ENCODE data around the gene FAM174B.

Gene FAM174B

DNA sequence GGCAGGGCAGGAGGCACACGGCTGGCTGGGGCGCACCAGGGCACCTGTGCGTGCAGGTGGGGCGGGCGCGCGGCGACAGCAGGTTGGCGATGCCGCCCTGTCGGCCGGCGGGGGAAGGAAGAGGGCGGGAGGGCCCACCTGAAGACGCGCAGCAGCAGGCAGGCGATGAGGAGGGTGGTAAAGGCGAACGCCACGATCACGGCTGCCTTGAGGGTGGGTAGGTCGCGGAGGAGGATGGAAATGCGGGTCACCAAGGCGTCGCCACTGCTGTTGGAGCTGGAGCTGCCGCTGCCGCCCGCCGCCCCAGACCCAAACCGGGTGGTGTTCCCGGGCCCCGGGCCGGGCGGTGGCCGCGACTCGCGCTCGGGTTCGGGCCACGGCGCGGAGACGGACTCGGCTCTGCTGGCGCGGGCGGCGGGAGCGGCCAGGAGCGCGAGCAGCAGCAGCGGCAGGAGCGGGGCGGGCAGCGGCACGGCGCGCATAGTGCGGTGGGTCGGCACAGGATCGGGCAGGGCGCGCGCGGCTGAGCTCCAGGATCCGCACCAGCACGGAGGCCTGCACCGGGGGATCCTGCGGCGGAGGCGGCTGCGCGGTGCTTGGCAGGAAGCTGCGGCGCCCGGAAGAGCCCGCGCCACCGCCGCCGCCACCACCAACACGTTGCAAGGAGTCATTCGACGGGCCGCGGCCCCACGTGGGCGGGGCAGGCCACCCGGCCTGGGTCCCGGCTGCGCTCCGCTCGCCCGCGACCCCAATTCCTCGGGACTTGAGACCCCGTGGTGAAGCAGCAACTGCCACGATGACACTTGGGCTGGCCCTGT is at the start of gene FAM174B:
Gene FAM174B, minus strand, starts transcription at position 598 of the 818 bp plus-strand sequence.
- peak; percentile 60 for DNase-seq

DNA sequence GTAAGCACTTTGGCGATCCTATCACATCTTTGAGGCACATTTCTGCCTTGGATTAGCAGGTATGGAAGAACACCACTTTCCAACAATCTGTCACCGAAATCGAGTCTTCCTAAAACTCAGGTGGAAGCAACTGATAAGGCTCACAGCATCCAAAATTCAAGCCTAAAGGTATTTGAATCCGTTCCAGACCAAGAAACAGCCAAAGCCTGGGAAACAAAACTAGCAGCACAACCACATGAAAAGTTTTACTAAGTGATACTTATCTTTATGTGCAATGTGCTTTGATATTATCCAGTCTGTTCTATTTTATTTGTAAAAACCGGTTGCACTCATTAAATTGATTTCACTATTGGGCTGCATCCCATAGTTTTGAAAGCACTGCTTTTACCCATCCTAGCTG is 40.5 kb upstream of the FAM174B start:
- DNase-seq = no peak

DNA sequence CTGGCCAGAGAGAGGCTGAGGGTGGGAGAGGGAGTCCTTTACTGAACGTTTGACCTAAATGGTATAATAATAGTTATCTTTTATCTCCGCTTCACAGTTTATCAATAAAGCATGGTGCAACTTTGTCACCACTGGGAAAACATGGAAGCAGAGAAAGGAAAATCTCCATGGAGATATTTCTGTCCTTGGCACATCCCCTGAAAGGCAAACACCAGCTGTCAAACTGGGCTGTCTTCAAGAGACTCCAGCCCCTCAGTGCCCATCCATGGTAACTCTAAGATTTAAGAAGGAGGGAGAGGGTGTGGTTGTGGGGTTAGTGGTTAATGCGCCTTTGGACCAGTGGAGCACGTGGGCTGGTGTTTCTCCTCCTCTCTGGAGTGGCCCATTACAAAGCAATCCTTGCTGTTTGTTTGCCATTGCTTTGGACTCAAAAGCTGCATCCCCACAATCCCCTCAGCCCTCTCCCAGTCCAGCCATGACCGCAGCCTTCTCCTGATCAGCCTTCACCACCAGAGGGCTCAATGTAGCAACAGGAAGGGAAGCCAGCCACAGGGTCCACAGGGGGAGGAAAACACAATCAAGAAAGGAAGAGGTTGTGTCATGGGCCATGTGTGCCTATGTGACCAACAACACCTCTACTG is 38.2 kb upstream of the FAM174B start:
- DNase-seq = peak; percentile 83

DNA sequence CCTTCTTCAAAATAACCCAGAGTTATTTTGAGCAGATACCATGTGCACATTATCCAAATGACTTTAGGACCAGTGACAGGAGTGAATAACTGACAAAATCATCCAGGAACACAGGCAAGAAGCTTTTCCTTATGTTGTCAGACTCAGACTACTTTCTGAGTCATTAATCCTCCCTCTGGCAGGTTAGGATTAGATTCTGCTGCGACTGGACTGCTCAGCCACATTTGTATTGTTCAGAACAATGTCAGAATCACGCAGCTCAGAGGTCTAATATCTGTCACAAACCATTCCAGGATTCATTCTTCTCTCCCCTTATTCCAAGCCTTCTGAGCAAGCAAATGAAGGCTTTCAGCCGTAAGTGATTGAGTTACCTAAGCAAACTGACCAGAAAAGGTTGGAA is 34.8 kb upstream of the FAM174B start:
- peak; percentile 63 for DNase-seq

DNA sequence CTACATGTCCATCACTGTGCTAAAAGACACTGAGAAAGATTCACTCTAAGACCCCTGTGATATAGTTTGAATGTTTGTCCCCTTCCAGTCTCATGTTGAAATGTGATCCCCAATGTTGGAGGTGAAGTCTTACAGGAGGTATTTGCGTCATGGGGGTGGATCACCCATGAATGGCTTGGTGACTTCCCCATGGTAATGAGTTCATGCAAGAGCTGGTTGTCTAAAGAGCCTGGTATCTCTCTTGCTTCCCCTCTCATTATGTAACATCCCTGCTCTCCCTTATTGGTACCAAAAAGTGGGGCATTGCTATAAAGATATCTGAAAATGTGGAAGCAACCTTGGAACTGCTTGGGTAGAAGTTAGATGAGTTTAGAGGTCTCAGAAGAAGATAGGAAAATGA is 32.2 kb upstream of the FAM174B start:
- DNase-seq = no peak

DNA sequence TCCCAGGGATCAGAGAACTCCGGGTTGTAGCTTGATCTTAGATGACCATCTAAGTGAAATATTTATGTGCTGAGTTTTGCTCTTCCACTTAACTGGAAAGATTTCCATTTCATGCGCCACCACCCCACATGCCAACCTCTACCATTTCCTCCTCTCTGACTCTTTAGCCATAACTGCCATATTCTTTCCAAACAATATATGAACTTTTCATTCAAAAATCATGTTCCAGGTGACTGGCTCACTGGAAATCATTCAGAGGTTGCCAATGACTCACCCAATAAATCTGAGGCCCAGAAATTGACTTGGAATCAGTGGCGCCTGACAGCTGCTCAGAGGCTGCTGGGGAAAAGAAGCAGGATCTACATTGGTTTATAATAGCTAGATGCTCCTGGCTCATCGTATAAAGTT is 31.6 kb upstream of the FAM174B start:
- DNase-seq = no peak

DNA sequence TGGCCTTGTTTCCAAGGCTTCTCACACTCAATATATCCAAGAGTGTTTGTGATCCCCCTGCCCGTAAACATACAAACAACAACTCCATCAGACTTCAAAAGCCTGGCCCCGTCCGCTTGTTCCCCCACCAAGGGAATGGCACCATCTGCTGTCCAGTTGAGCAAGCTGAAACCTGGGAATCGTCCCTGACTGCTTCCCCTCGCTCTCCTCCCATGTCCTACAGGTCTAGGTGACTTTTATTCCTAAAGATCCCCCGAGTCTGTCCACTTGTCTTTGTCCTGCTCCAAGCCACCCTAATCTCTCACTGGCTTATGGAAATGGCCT is 27.9 kb upstream of the FAM174B start:
- peak; percentile 72 for DNase-seq

DNA sequence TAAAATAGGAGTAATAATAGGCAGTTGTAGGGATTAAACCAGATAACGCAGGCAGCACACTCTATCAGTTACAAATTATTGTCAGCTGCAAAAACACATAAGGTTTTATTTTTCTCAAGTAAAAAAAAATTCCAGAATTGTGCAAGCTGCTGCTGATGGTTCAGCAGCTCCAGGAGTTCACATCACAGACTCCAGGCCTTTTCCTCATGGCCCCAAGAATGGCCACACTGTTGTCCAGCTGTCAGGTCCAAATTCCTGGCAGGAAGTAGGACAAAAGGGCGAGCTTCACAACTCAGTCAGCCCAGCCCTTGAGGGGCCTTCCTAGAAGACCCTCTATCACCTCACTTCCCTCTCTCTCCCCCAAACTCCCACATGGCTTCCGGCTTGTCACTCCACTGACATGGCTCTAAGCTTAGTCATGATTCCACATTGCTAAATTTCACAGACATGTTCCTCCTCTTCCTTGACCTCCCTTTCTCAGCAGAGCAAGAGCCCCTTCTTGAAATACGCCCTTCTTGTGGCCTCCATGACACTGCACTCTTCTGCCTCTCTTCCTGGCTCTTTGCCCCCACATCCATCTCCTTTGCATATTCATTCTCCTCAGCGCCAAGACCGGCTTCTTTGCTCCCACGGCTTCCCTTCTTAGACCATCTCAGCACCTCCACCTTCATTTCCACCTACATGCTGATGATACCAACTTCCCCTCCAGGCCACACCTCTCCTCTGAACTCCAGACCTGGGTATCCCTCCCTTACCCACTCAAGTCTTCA is 27.4 kb upstream of the FAM174B start:
- DNase-seq = no peak

DNA sequence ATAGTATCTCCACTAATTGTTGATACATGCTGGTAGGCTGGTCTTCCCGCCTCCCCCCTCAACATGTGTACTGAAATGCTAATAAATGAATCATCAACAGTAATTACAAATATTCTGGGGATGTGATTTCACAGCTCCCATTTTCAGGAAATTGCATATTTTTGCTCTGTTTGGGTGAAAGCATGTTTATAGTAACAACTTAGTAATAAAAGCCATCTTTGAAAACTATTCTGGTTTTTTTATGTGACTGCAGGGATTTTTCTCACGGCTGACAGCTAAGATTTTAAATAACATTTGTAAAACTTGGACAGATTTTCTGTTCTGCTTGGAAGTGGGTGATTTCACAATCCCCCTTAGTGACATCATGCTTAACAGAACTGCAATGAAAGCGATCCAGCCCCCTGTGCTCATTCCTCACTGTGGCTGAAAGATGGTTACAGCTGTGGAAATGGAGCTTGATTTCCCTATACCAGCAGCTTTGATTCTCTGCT is 25.6 kb upstream of the FAM174B start:
- no peak for DNase-seq

DNA sequence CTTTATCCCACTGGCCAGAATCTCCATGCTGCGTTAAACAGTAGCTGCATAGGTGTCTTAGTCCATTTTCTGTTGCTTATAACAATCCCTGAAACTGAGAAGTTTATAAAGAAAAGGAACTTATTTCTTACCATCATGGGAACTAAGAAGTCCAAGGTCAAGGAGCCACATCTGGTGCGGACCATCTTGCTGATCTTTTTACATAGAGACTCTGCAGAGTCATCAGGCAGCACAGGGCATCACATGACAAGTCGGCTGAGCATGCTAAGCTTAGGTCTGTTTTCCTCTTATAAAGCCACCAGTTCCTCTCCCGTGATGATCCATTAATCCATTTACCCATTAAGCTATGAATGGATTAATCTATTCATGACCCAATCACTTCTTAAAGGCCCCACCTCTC is 22.4 kb upstream of the FAM174B start:
- DNase-seq = peak; percentile 98

DNA sequence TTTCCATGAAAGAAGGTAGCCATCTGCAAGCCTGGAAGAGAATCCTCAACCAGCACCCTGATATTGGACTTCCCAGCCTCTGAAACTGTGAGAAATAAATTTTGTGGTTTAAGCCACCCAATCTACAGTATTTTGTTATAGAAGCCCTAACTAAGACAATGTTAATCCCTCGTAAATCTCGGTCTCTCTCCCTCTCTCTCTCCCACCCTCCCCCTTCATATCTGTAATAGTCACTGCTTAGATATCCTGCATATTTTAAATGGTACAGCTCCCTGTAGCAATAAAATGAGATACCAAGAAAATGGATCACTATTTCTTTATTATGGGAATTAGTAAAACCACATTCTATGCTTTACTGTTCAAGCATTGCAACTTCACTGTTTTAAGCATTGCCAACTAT is 21.0 kb upstream of the FAM174B start:
- DNase-seq = no peak

DNA sequence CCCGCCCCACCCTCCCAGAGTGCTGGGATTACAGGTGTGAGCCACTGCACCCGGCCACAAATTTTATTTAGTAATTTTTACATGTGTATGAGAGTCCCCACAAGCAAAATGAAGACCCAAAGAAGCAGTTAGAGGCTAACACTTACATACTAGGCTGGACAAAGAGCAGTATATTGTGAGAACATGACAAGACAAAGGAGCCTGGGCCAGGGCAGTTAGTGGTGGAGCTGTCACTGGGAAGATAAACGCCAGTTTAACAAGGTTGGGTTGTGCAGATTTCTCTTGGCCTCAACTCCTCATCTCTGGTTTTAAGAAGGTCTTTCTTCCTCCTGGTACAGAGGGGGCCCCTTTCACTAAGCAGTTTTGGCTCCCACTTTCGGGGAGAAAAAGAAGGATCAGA is 19.9 kb upstream of the FAM174B start:
- DNase-seq = no peak

DNA sequence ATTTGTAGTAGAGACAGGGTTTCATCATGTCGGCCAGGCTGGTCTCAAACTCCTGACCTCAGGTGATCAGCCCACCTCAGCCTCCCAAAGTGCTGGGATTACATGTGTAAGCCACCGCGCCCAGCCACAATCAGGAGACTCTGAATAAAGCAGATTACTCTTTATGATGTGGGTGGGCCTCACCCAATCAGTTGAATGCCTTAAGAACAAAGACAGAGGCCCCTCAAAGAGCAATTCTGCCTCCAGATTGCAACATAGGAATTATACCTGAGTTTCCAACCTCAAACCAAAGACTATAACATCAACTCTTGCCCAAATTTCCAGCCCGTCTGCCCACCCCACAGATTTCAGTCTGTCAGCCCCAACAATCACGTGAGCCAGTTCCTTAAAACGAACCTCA is 18.8 kb upstream of the FAM174B start:
- no peak for DNase-seq

DNA sequence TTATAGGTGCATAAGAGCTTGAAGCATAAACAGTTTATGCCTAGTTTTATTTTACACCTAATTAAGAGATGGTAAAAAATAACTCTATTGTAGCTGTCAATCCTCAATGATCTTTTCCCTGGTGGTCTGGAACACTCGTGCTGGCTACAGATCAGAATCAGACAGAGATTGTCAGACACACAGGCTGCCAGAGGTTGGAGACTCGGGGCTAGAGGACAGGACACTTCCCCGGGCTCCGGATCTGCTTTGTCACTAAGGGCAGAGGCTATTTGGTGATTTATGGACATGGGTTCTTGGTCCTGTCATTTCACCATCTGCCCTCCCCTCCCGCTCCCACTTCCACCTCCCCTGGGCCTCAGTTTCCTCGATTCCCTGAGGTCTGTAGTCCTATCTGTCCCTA is 16.5 kb upstream of the FAM174B start:
- no peak for DNase-seq

DNA sequence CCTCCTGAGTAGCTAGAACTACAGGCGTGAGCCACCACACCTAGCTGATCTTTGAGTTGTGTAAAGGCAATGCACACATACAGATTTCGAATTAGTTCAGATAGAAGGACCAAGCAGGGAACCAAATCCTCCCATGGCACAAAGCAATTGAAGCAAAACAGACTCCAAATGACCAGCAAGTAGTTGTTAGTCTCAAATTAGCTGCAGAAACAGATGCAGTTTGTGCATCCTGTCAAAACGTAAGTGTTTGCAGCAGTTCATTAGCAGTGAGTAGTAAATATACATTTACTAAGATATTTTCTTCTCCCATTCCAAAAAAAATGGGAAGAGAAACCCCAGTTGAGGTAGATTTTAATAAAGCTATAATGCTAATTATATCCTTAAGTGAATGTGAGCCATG is 15.8 kb upstream of the FAM174B start:
- DNase-seq = no peak

DNA sequence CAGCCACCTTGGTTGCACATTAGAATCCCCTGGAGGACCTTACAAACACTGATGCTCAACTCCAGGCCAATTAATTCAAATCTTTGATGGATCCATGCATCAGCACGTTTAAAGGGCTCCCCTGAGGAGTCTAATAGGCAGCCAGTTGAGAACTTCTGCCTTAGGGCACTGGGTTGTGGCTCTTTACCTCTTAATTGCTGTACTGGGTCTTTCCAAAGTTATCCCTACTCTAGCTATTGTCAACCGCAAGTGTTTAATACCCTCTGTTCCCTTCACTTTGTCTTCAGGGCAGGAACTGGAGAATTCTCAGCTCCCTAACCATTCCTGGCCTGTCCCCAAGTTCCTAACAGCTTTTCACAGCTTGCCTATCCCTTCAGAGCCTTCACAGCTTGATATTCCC is 15.0 kb upstream of the FAM174B start:
- DNase-seq = peak; percentile 59

DNA sequence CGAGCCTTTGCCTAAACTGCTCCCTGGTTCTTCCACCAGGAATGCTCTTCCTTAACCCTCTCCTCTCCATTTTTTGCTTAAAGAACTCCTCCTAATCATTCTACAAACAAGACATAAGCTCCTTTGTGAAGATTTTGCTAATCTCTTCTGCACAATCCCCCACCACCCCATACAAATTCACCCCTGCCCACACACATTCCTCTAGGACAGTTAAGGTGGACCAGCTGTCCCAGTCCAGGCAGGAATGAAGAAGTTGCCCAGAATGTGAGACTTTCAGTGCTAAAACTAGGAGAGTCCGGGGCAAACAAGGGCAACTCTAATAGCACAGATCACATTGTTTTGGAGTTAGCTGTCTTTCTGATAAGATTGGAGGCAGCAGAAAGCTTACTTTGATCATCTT is 13.9 kb upstream of the FAM174B start:
- DNase-seq = peak; percentile 90

DNA sequence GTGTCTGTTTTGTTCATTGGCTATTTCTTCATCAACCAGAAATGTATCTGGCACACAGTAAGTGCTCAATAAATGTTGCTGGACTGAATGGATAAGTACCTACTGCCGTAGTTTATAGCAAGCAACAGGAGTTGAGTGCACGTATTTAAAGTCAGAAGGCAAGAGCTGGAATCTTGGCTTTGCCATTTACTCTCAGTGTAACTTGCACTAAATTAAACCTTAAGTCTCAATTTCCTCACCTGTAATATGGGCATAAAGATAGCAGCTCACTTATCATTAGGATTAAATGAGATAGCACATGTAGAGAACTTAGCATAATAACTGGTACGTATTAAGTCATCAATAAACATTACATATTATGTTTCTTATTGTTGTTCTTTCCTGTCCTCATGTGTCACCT is 13.0 kb upstream of the FAM174B start:
- DNase-seq = no peak

DNA sequence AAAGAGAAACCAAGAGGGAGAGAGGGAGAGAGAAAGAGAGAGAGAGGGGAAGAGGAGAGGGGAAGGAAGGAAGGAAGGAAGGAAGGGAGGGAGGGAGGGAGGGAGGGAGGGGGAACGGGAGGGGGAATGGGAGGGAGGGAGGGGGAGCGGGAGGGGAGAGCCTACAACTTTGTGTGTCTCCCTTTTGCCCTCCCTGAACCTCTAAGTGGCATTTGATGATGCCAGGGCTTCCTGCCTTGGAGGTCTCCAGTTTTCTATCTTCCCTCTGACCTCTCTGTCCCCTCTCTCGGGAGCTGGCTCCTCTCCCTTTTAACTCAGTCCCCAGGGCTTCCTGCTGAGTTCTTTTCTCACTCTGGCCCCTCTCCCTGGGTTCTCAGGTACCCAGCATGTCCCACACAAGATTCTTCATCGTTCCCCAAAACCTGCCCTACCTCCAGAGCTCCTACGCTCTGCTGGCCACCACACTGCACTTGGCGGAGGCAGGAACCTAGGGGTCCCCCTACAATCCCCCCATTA is 12.5 kb upstream of the FAM174B start:
- peak; percentile 29 for DNase-seq

DNA sequence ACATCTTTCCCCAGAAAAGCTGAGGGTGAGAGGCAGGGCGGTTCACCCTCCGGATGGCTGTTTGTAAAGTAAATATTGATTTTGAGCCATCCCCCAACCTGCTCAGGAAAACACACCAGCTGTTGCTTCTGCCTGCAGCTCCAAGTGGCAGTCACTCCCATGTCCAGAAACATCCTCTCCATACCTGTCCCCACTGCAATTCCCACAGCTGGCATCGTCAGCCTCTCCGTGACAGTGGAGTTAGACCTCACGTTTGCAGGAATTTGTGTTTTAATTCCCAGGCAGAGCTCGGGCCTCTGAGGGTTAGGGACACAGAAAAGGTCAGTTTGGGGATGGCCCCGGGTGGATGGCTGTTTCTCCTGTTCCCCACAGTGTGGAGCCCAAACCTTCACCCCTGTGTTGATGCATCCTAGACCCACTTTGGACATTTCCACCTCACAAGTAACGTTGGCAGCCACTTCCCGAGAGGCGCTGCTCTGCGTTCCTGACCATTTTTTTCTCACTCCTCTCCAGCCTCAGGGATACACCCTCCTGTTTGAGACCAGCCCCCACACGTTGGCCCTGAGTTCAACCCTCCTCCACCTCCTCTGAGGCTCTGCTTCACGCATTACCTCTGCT is 11.8 kb upstream of the FAM174B start:
- peak; percentile 89 for DNase-seq

DNA sequence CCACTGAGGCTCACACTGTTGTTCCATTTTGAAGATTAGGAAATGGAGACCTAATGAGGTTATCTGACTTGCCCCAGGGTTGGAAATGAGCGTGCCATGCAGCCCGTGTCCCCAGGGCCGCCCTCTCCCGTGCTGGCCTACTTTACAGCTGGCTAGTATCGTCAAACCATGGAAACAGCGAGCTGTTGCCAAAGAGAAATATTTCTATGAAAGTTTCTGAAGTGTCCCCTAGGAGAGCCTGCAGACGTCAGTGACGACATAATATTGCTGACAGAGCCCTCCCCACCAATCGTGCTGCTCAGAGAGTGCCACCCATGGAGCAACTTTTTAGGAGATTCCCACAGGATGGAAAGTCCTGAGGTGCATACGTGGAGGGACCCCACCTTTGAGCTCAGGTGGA is 11.2 kb upstream of the FAM174B start:
- no peak for DNase-seq

DNA sequence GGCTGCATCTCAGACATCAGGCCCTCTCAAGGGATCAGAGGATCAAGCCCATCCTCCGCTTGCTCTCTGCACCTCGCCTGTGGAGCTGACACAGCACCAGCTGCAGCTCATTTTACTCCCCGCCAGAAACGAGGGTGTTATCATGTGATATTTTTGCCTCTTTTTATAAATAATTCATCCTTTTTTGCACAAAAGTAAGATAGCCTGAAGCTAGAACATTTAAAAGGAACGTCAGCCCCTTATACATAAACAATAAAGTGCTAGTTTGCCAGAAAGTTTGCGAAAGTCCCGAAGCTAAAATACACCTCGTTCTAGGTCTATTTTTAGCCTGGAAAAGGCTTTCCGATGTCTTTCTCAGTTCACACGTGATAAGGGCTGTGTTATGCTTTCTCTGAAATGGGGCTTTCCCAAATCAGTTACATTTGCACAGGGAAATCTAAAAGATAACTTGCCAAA is 9.6 kb upstream of the FAM174B start:
- peak; percentile 79 for DNase-seq
